CD14-positive monocyte (primary cell): Measurements from ENCODE around the gene SCMH1. TPM values are rescaled to one million over a fixed set of nuclear protein-coding genes. Genes with fewer than 3 reads are reported as not detected.

Experiments
- DNase-seq, 3 donors: peaks; one replicate each; pipeline ENCODE4 v3.0.0-alpha.2; 2011 to 2022
- H2AFZ ChIP-seq: 2 replicates; pipeline ENCODE4 v1.6.0; 2012; ENCODE audit warnings: mild to moderate bottlenecking, low read depth, low read length, inconsistent platforms; ENCODE audit not compliant: insufficient read depth, poor library complexity, severe bottlenecking
- H3K27ac ChIP-seq, 2 donors: 1 replicate in 1 of 2; 2 replicates in 1 of 2; pipeline ENCODE4 v1.5.1; 2012 to 2013; ENCODE audit warnings: low read length in 2 of 2, control low read depth in 1 of 2, inconsistent platforms in 1 of 2, low read depth in 1 of 2, mild to moderate bottlenecking in 1 of 2
- H3K27me3 ChIP-seq, 2 donors: one replicate each; pipeline versions ENCODE4 v1.6.0 to v1.6.1; 2011 to 2013; ENCODE audit warnings: low read length in 2 of 2; ENCODE audit not compliant: control insufficient read depth in 2 of 2, insufficient read depth in 2 of 2
- H3K36me3 ChIP-seq, 2 donors: replicated peaks in 1 of 2; 1 replicate in 1 of 2; 2 replicates in 1 of 2; pipeline versions ENCODE4 v1.5.1 to v1.6.1; 2012 to 2013; ENCODE audit warnings: low read length in 2 of 2, control low read depth in 1 of 2, inconsistent platforms in 1 of 2, mild to moderate bottlenecking in 1 of 2; ENCODE audit not compliant: insufficient read depth in 2 of 2, control insufficient read depth in 1 of 2
- H3K4me1 ChIP-seq, 2 donors: 1 replicate in 1 of 2; 2 replicates in 1 of 2; pipeline versions ENCODE4 v1.5.1 to v1.6.1; 2012 to 2013; ENCODE audit warnings: low read length in 2 of 2, control low read depth in 1 of 2, inconsistent platforms in 1 of 2, mild to moderate bottlenecking in 1 of 2, moderate library complexity in 1 of 2; ENCODE audit not compliant: insufficient read depth in 2 of 2, control insufficient read depth in 1 of 2
- H3K4me2 ChIP-seq: replicated peaks from 2 replicates; pipeline ENCODE3; 2012; ENCODE audit warnings: low read length, moderate library complexity, mild to moderate bottlenecking; ENCODE audit not compliant: poor library complexity, severe bottlenecking; ENCODE audit errors: extremely low read depth
- H3K4me3 ChIP-seq, 3 experiments: fragments of 200-600 bp in 1 of 3; sonication (generic) in 1 of 3; replicated peaks in 1 of 3; 1 replicate in 2 of 3; 2 replicates in 1 of 3; pipeline ENCODE4 v1.5.1; 2011 to 2013; ENCODE audit warnings: low read length in 3 of 3, mild to moderate bottlenecking in 3 of 3, control low read depth in 2 of 3, low read depth in 2 of 3, inconsistent platforms in 1 of 3, moderate library complexity in 1 of 3
- H3K79me2 ChIP-seq: 2 replicates; pipeline ENCODE4 v1.6.0; 2012; ENCODE audit warnings: mild to moderate bottlenecking, control low read depth, inconsistent platforms, low read length, moderate library complexity; ENCODE audit not compliant: insufficient read depth
- H3K9ac ChIP-seq: 2 replicates; pipeline ENCODE4 v1.6.0; 2017; ENCODE audit warnings: low read length, mild to moderate bottlenecking; ENCODE audit not compliant: insufficient read depth, poor library complexity, severe bottlenecking
- H3K9me3 ChIP-seq, 2 donors: replicated peaks in 1 of 2; 1 replicate in 1 of 2; 2 replicates in 1 of 2; pipeline versions ENCODE4 v1.5.1 to v1.6.1; 2012 to 2013; ENCODE audit warnings: low read length in 2 of 2, control low read depth in 1 of 2; ENCODE audit not compliant: control insufficient read depth in 1 of 2, insufficient read depth in 1 of 2
- H4K20me1 ChIP-seq: 2 replicates; pipeline ENCODE4 v1.6.0; 2012; ENCODE audit warnings: mild to moderate bottlenecking, low read length, control low read depth, moderate library complexity; ENCODE audit not compliant: insufficient read depth
- H3K27ac Mint-ChIP-seq, 7 donors: one replicate each; pipeline ENCODE4 v1.8.0; 2020; ENCODE audit warnings: mild to moderate bottlenecking in 7 of 7, mixed read lengths in 7 of 7, moderate library complexity in 6 of 7, inconsistent platforms in 2 of 7
- H3K27me3 Mint-ChIP-seq, 3 donors: one replicate each; pipeline ENCODE4 v1.8.0; 2021 to 2022; ENCODE audit warnings: low read depth in 3 of 3, mild to moderate bottlenecking in 3 of 3, mixed read lengths in 3 of 3, moderate library complexity in 3 of 3, inconsistent platforms in 1 of 3
- H3K36me3 Mint-ChIP-seq, 2 donors: one replicate each; pipeline ENCODE4 v1.8.0; 2020; ENCODE audit warnings: mixed read lengths in 2 of 2, inconsistent platforms in 1 of 2, mild to moderate bottlenecking in 1 of 2
- H3K4me1 Mint-ChIP-seq: one replicate; pipeline ENCODE4 v1.8.0; 2020; ENCODE audit warnings: mild to moderate bottlenecking, mixed read lengths
- H3K4me3 Mint-ChIP-seq, 2 donors: one replicate each; pipeline ENCODE4 v1.8.0; 2020; ENCODE audit warnings: mild to moderate bottlenecking in 2 of 2, mixed read lengths in 2 of 2, moderate library complexity in 1 of 2
- H3K9me3 Mint-ChIP-seq, 7 donors: one replicate each; pipeline ENCODE4 v1.8.0; 2020 to 2022; ENCODE audit warnings: mixed read lengths in 7 of 7, mild to moderate bottlenecking in 6 of 7, moderate library complexity in 6 of 7, inconsistent platforms in 2 of 7
- WGBS: methylation state at CpG from one replicate; pipeline ENCODE4 v1.1.5; 2013; ENCODE audit warnings: missing lambda C conversion rate; ENCODE audit not compliant: insufficient coverage; 5-methylcytosine and 5-hydroxymethylcytosine counted together
- intact Hi-C, 2 donors: fragments of 100-400 bp; cut with micrococcal nuclease; formaldehyde crosslinking; loops; one replicate each; pipeline versions ENCODE4 v1.15.0 to v1.15.1; 2023
- polyA plus RNA-seq, 3 donors: library from polyadenylated mRNA; depleted of rRNA in 1 of 3; unstranded in 2 of 3; stranded (reverse) in 1 of 3; fragments of 300-500 nt in 2 of 3; fragments of >200 nt in 1 of 3; fragmentation: Illumina TruSeq in 2 of 3; gene quantifications; 1 replicate in 2 of 3; 2 replicates in 1 of 3; pipeline ENCODE4 v1.2.3, GENCODE V29; 2012 to 2021
- TF ChIP-seq, protein P1 (sequence below): fragments of 200-600 bp; IDR thresholded peaks from one replicate; pipeline ENCODE4 v1.8.0; 2022; ENCODE audit warnings: antibody characterized with exemption, mild to moderate bottlenecking

The SCMH1 gene
- polyA plus RNA-seq, 3 donors, result 0.66 to 12.7 (median 0.74) TPM

DNA sequence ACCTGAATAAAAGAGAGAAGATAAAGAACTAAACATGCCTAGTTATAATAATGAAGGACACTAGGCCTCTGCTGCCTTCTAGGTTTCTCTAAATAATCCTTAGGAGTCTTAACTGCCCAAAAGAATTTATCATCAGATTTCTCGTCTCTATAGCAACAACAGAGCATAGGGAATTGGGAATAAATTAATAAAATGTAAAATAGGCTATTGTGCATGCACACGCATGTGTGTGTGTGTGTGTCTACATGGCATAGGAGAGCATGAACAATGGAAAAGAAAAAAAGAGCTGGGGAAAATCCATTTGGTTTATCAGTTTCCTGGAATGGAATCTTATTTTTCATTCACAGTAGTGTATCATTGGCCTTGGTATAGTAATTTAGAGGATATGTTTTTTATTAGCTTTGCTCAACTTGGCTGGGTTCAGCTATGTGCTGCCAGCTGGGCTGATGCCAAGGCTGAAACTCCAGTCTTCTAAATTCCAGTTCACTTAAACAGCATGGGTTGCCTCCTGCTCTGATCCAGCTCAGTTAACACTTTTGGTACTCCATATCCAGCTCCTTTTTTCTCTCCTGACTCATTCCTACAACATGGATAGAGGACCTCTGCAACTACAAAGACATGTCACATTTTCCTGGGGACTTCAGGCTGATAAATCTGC, 140.0 kb downstream of the SCMH1 start:
- TF ChIP-seq, protein P1, sequence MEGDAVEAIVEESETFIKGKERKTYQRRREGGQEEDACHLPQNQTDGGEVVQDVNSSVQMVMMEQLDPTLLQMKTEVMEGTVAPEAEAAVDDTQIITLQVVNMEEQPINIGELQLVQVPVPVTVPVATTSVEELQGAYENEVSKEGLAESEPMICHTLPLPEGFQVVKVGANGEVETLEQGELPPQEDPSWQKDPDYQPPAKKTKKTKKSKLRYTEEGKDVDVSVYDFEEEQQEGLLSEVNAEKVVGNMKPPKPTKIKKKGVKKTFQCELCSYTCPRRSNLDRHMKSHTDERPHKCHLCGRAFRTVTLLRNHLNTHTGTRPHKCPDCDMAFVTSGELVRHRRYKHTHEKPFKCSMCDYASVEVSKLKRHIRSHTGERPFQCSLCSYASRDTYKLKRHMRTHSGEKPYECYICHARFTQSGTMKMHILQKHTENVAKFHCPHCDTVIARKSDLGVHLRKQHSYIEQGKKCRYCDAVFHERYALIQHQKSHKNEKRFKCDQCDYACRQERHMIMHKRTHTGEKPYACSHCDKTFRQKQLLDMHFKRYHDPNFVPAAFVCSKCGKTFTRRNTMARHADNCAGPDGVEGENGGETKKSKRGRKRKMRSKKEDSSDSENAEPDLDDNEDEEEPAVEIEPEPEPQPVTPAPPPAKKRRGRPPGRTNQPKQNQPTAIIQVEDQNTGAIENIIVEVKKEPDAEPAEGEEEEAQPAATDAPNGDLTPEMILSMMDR, result no peak
- no peaks in the 10 kb centered on the region for H3K36me3 ChIP-seq
- intact Hi-C loops, result no loop called here
- H3K4me3 ChIP-seq, result no peak overlapping the region
- no peak overlapping the region for H3K4me2 ChIP-seq
- no peaks in the 10 kb centered on the region for H3K79me2 ChIP-seq
- H3K4me1 ChIP-seq, result peaks cover 11 to 13% of the 10 kb centered on the region in 2 donors
- Mint-ChIP-seq H3K36me3 (peaks cover 9 to 11% of the 10 kb centered on the region in 2 donors), H3K4me3 (no peak overlapping the region), H3K27me3 (no peaks in the 10 kb centered on the region), H3K27ac (no peak overlapping the region), H3K9me3 (no peaks in the 10 kb centered on the region), H3K4me1 (peaks cover 14% of the 10 kb centered on the region)
- H2AFZ ChIP-seq, result no peak overlapping the region
- H3K27me3 ChIP-seq, result no peaks in the 10 kb centered on the region
- H3K27ac ChIP-seq, result no peak overlapping the region
- no peak for DNase-seq
- WGBS, result 100% methylated on average over 1 of the region's 2 CpGs
- H4K20me1 ChIP-seq, result no peaks in the 10 kb centered on the region
- no peaks in the 10 kb centered on the region for H3K9me3 ChIP-seq
- H3K9ac ChIP-seq, result no peak overlapping the region

DNA sequence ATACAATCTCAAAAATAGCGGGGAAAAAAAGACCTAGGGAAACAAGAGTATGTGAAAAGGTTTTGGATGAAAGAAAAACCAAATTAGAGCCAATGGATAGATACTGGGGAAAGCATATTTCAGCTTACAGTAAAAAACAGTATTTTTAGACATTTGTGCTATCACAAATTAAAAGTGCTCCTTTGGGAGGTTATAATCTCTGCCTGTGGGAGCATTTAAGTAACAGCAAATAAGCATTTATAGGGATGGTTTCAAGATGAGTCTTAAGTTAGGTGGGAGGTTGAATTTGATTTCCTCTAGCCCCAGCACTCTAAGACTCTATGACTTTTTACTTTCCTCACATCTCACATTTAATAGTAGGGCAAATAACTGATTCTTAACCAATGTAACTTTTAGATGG, 141.0 kb downstream of the SCMH1 start:
- TF ChIP-seq, protein P1, result no peak
- Histone ChIP-seq H3K36me3 (no peaks in the 10 kb centered on the region), H3K79me2 (no peaks in the 10 kb centered on the region), H3K27me3 (no peaks in the 10 kb centered on the region), H3K9me3 (no peaks in the 10 kb centered on the region), H3K4me1 (peaks cover 11 to 13% of the 10 kb centered on the region in 2 donors), H3K27ac (no peak overlapping the region), H3K4me3 (no peak overlapping the region), H2AFZ (no peak overlapping the region), H3K4me2 (no peak overlapping the region), H3K9ac (no peak overlapping the region), H4K20me1 (no peaks in the 10 kb centered on the region)
- H3K4me3 Mint-ChIP-seq, result no peak overlapping the region
- no peaks in the 10 kb centered on the region for H3K27me3 Mint-ChIP-seq
- peaks cover 2 to 11% of the 10 kb centered on the region in 2 donors for H3K36me3 Mint-ChIP-seq
- no CpG with 5 or more reads among the region's 1 CpG for WGBS
- intact Hi-C loops, result no loop called here
- peak overlapping the region in 1 of 7 donors; percentile 33 for H3K27ac Mint-ChIP-seq
- H3K9me3 Mint-ChIP-seq, result no peaks in the 10 kb centered on the region
- H3K4me1 Mint-ChIP-seq, result peaks cover 14% of the 10 kb centered on the region
- no peak for DNase-seq
